Body of pancreas (tissue), 4 donors: Measurements from ENCODE around the gene WNK4. TPM values are rescaled to one million over a fixed set of nuclear protein-coding genes. Genes with fewer than 3 reads are reported as not detected.

Experiments
- ATAC-seq: fragments of 150-250 bp; one replicate; pipeline ENCODE4 v1.9.1; 2016
- DNase-seq, 4 donors: peaks; one replicate each; pipeline ENCODE4 v3.0.0-alpha.2; 2019
- H3K27ac ChIP-seq, 4 donors: fragments of 200-600 bp; sonication (generic); 1 replicate in 3 of 4; 2 replicates in 1 of 4; pipeline versions ENCODE4 v1.5.1 to v1.6.1; 2016 to 2019; ENCODE audit warnings: mild to moderate bottlenecking in 1 of 4, mixed read lengths in 1 of 4, moderate library complexity in 1 of 4
- H3K27me3 ChIP-seq, 2 donors: fragments of 200-600 bp; sonication (generic); one replicate each; pipeline ENCODE4 v1.6.0; 2016; ENCODE audit warnings: mild to moderate bottlenecking in 1 of 2
- H3K36me3 ChIP-seq, 2 donors: fragments of 200-600 bp; sonication (generic); replicated peaks in 1 of 2; 2 replicates each; pipeline ENCODE4 v1.5.1; 2016; ENCODE audit warnings: low read depth in 2 of 2; ENCODE audit not compliant: insufficient read depth in 1 of 2
- H3K4me1 ChIP-seq: fragments of 200-600 bp; sonication (generic); one replicate; pipeline ENCODE4 v1.6.0; 2016
- H3K4me3 ChIP-seq, 2 donors: fragments of 200-600 bp; sonication (generic); 1 replicate in 1 of 2; 2 replicates in 1 of 2; pipeline ENCODE4 v1.5.1; 2016 to 2019
- H3K9me3 ChIP-seq, 3 donors: fragments of 200-600 bp; sonication (generic); 1 replicate in 2 of 3; 2 replicates in 1 of 3; pipeline ENCODE4 v1.5.1; 2016
- POLR2A ChIP-seq, 3 donors: fragments of 450-650 bp; IDR thresholded peaks; one replicate each; pipeline ENCODE4 v1.6.1; 2016; ENCODE audit warnings: antibody characterized with exemption in 3 of 3, mild to moderate bottlenecking in 2 of 3
- WGBS, 2 donors: methylation state at CpG; one replicate each; pipeline ENCODE4 v1.1.5; 2017; 5-methylcytosine and 5-hydroxymethylcytosine counted together
- intact Hi-C: fragments of 100-400 bp; cut with DNase I; formaldehyde crosslinking; loops from one replicate; pipeline ENCODE4 v1.15.1; 2023
- total RNA-seq, 2 donors: library from RNA; depleted of rRNA; stranded (reverse); fragments of >200 nt; gene quantifications; one replicate each; pipeline ENCODE4 v1.1.0, GENCODE V29; 2016
- TF ChIP-seq, protein P1 (sequence below), 7 experiments: fragments of 450-650 bp in 4 of 7; fragments of 200-600 bp in 3 of 7; sonication (generic) in 3 of 7; IDR thresholded peaks; one replicate each; pipeline ENCODE4 v1.5.1; 2016 to 2019; ENCODE audit warnings: antibody characterized with exemption in 7 of 7

Gene WNK4
- total RNA-seq, 2 donors from 2014 or later: 0.26 TPM; not detected in 1

DNA sequence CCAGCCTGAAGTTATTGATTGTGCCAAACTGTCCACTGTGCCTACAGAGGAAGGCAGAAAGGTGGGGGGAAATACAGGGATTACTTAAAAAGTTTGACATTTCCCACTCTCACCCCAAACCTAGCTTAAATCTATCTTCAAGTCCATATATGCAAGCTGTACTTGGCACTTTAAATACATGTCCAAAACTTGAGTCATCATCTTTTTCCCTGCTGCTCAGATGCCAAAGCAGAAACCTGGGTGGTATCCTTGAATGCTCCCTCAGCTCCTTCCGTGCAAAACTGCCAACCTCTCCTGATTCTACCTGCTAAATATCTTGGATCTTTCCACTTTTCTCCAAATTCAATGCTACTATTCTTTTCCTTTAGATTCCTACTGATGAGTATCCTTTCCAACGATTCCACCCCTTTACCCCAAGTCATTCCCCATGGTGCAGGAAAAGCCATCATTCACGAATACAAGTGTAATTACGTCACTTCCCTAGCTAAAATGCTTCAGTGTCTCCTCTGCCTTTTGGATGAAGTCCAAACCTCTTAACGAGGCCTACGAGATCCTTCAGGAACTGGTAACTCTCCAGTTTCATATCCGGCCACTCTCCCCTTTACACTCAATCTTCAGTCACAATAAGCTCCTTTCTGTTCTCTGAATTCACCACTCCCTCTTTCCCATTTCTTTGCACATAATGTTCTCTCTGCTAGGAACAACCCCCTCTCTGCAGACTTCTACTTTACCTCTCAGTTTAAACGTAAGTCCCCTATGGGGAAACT, 34.4 kb downstream of the WNK4 start:
- H3K4me3 ChIP-seq: no peak overlapping the region
- no peak for ATAC-seq
- WGBS, 2 donors: 64 to 82% methylated on average over 8 of the region's 8 CpGs
- H3K4me1 ChIP-seq: no peaks in the 10 kb centered on the region
- peaks cover 28 to 50% of the 10 kb centered on the region in 2 donors for H3K36me3 ChIP-seq
- DNase-seq: no peak
- H3K27me3 ChIP-seq: no peaks in the 10 kb centered on the region
- intact Hi-C loops: no loop called here
- no peak overlapping the region for H3K27ac ChIP-seq
- no peaks in the 10 kb centered on the region for H3K9me3 ChIP-seq
- TF ChIP-seq POLR2A (IDR thresholded peaks at IDR 0.05): no peak
- TF ChIP-seq, protein P1, sequence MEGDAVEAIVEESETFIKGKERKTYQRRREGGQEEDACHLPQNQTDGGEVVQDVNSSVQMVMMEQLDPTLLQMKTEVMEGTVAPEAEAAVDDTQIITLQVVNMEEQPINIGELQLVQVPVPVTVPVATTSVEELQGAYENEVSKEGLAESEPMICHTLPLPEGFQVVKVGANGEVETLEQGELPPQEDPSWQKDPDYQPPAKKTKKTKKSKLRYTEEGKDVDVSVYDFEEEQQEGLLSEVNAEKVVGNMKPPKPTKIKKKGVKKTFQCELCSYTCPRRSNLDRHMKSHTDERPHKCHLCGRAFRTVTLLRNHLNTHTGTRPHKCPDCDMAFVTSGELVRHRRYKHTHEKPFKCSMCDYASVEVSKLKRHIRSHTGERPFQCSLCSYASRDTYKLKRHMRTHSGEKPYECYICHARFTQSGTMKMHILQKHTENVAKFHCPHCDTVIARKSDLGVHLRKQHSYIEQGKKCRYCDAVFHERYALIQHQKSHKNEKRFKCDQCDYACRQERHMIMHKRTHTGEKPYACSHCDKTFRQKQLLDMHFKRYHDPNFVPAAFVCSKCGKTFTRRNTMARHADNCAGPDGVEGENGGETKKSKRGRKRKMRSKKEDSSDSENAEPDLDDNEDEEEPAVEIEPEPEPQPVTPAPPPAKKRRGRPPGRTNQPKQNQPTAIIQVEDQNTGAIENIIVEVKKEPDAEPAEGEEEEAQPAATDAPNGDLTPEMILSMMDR (IDR thresholded peaks at IDR 0.05): no peak

DNA sequence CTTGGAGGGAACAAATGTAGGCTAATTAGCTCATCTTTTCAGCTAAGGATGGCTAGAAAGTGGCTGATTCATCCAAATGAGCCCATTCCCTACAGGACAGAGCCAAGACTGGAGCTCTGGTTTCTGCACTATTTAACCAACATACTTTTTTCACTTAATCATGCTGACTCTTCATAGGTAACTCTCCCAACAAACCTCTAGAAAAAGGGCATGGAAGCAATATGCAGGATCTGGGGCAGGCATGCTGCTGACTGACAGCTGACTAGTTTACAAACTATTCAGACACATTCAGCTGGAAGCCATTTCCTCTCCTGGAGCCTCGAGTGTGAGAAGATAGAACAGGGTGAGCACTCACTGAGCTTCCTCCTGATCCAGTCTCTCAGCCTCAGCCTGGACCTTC, 37.5 kb downstream of the WNK4 start:
- Histone ChIP-seq H3K4me1 (peaks cover 12% of the 10 kb centered on the region), H3K9me3 (no peaks in the 10 kb centered on the region), H3K27me3 (no peaks in the 10 kb centered on the region), H3K27ac (no peak overlapping the region), H3K36me3 (peaks cover 28 to 51% of the 10 kb centered on the region in 2 donors), H3K4me3 (no peak overlapping the region)
- 46 to 68% methylated on average over 1 of the region's 1 CpG for WGBS, 2 donors
- ATAC-seq: no peak
- no peak for TF ChIP-seq POLR2A (IDR thresholded peaks at IDR 0.05)
- TF ChIP-seq, protein P1 (IDR thresholded peaks at IDR 0.05): no peak
- DNase-seq: no peak
- intact Hi-C loops: no loop called here

DNA sequence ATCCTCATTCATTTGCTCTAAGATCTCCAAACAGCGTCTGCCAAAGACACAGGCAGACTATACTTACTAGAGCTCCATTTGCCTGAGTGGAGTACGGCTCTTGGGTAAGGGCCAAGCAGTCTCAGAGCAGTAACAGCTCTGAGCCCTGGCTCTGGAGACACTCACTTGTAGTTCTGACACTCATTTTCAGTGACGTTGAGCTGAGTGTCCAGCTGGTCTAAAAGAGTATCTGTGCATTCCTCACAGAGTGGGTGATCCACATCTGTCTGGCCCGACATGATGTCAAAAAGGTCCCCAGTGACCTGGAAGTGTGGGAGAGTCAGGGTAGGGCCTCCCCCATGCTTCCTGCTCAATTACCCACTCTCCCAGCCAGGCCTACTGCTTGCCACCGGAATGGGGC, 38.0 kb downstream of the WNK4 start:
- intact Hi-C loops: no loop called here
- no peak for ATAC-seq
- H3K36me3 ChIP-seq: peaks cover 28 to 47% of the 10 kb centered on the region in 2 donors
- H3K4me3 ChIP-seq: no peak overlapping the region
- WGBS, 2 donors: 75 to 86% methylated on average over 5 of the region's 5 CpGs
- H3K27ac ChIP-seq: no peak overlapping the region
- no peak for DNase-seq
- no peaks in the 10 kb centered on the region for H3K9me3 ChIP-seq
- TF ChIP-seq, protein P1 (IDR thresholded peaks at IDR 0.05): no peak
- no peaks in the 10 kb centered on the region for H3K27me3 ChIP-seq
- peaks cover 17% of the 10 kb centered on the region for H3K4me1 ChIP-seq

DNA sequence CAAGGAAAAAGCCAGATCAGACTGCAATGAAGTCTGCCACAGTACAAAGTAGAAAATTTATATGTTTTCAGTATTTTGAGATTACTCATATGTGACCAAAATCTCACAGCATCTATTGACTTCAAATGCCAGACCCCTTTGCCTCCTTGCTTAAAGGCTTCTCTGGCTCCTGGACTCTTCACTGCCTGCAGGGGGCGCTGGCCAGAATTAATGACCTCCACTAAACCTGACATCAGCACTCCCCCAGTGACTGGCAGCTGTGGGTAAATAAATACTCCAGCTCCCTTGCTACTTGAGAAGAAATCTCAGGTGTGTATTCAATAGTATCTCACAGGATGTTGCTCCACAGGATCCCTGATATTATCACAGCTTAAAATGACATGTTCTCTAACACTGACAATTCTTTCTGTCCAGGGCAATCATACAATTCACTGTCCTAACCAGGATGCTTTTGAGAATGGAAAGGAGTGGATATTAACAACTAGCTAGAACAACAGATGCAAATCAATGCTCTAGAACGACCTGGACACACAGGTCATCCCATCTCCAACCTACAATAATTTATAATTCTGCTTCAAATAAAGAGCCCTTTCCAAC, 39.6 kb downstream of the WNK4 start:
- no peak overlapping the region for H3K4me3 ChIP-seq
- ATAC-seq: no peak
- WGBS, 2 donors: 9 to 32% methylated on average over 2 of the region's 2 CpGs
- H3K27me3 ChIP-seq: no peaks in the 10 kb centered on the region
- H3K27ac ChIP-seq: no peak overlapping the region
- intact Hi-C loops: loop anchor here (10.0 kb wide), 1 partner anchor 95 kb away; no protein-coding TSS in a partner anchor
- TF ChIP-seq POLR2A (IDR thresholded peaks at IDR 0.05): no peak
- TF ChIP-seq, protein P1 (IDR thresholded peaks at IDR 0.05): peak; percentile 28 to 60 (median 52)
- no peaks in the 10 kb centered on the region for H3K9me3 ChIP-seq
- peaks cover 24% of the 10 kb centered on the region for H3K4me1 ChIP-seq
- peak; percentile 51 to 78 (median 72) for DNase-seq
- peaks cover 21 to 40% of the 10 kb centered on the region in 2 donors for H3K36me3 ChIP-seq
